GM18526 (cell line): ENCODE data around the gene FAM234A.

ENCODE experiments used
- POLR2A ChIP-seq: IDR thresholded peaks from 3 replicates; pipeline ENCODE4 v1.6.1; 2011; ENCODE audit not compliant: insufficient read length; ENCODE audit errors: extremely low read depth

Gene FAM234A

DNA sequence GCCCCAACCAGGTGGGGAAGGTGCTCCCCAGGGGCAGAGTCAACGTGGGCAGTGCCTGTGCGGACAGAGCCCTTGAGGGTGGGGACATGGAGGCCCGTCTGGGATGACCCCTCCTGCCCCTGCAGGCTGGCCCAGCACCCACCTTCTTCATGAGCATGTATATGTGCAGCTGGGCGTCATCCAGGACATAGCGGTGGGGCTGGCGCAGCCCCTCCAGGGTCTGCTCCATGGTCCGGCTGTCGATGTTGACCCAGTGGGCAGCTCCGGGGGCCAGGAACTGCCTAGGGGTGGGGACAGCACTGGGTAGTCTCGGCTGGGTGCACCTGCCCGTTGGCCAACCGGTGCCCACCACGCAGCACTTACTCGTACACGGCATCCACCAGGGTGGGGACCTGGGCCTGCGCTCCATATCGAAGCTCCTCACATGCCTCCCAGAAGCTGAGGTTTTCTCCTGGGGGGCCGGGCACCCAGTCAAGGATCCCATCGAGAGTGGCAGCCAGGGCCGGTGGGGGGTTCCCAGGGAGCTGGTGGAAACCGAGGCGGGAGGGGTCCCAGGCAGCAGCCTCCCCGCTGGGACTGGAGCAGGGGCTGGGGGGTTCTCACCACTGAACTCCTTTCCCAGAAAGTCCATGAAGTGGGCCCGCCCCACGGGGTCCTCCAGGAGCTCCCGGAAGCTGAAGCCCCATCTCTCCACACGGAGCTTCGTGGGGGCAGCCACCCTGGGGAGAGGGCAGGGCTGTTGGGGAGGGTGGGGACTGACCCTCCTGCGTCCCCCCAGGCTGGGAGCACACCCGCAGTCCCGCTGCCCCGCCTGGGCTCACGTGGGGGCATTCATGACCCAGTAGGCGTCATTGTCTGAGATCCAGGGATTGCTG is 36.0 kb downstream of the FAM234A start:
- no peak for TF ChIP-seq POLR2A

DNA sequence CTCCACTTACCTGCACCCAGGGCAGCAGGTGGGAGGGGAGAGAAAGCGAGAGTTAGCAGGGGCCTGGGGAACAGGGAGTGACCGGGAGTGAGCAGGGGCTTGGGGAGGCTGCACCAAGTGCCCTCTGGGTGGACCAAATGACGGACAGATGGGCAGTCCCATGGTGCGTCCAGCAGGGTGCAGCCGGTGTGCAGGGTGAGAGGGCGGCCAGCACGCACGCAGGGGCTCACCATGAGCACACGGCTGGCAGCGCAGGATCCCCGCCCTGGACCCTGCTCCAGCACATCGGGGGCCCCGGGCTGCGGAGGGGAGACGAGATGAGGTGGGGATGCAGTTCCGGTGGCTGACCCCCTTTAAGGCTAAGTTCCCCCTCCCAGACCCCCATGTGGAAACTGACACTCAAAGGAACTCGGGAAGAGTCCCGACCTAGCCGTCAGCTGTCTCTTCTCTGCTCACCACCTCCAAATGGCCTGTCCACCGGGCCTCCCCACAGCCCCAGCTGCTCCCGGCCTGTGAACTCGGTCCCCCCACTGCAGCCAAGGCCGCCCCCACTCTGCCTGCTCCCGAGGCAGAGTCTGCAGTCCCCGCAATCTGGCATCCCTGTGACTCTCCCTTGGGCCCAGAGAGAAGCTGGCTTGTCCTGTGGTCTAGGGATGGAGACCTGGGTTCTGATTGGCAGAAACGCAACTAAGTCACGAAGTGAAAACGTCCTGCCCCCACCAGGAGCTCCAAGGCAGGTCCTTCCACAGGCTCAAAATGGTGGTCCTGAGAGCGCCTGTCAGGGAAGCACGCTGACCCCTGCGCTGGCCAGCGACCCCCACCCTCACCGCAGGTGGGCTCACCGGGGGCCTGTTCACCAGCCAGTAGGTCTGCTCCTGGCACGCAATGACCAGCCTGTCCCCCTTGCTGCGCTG is 38.3 kb downstream of the FAM234A start:
- no peak for TF ChIP-seq POLR2A

DNA sequence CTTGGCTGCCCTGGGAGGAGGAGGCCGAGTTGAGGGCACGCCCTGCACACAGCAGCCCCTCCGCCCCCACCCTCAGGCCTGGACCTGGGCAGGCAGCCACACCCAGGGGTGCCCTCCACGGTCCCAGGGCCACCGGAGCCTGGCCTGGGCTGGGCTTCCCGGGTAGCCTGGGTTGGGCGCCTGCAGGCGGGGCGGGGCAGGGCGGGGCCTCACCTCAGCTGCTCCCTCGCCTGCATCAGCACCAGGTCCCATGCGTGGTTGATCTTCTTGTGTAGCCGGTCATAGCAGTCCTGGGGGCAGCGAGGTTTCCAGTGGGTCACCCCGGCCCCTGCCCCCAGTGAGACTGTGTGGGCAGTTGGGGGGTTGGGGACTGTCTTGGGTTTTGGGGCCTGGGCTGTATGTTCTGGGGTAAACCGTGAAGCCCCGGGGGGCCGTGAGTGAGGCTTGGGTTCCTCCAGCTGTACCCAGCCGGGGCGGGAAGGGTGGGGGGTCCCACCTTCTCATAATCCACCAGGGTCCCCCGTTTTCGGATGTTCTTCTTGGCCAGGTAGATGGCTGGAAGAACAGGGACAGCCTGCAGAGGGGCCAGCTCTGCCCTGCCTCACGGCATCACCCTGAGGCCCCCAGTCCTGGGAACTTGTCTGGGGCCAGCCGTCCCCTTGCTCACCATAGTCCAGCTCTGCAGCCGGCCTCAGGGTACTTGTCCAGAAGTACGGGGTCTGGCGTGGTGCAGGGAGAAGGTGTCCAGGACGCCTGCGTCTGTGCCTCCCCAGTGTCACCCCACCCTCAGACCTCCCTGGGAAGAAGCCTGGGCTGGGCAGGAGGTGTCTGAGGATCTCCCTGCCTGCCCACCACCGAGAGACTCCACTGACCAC is 39.2 kb downstream of the FAM234A start:
- TF ChIP-seq POLR2A: no peak

DNA sequence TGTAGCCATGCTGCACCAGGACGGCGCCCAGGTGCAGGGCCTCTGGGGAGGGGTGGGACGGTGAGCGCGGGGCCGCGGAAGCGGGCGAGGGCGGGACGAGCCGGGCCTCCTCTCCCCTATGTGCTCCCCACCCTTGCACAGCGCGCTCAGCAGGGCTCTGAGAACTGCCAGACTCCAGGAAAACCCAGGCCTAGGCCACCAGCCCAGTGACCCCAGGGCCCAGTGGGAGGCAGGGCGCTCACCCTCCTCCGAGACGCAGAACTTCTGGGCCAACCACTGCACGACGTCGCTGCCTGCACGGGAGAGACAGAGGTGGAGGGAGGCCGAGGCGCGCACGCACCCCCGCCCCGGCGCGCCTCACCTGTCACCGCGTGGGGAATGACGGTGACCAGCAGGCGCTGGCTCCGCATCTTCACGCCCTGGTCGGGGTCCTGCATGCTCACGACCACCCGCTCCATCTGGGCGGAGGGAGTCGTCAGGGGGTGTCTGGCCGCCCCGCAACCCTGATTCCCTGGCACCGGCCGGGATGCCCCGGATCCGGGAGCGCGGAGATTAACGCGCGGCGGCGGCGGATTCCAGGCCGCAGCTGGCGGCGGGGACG is 40.5 kb downstream of the FAM234A start:
- TF ChIP-seq POLR2A: no peak

DNA sequence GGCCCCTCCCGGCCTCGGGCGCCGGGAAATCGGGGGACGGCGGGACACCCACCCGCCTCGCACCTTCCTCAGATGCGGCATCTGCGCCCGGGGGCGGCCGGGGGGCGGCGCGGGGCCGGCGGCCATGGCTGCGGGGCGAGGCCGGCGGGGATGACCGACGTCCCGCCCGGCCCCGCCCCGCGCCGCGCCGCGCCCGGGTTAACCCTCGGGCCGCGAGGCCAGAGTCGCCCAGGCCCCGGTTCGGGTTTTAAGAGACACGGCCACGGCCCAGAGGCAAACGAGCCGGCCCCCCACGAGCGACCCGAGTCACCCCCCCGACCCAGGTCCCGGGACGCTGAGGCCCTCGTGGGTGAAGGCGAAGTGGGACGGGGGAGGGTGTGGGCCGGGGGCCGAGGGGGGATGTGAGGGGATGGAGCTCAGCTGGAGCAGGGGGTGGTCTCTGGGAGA is 41.2 kb downstream of the FAM234A start, which contains the start of gene RGS11:
Gene RGS11, minus strand, starts transcription at position 159 of the 447 bp plus-strand sequence. Its CDS starts 33 bp downstream, at position 126.
- TF ChIP-seq POLR2A: no peak

DNA sequence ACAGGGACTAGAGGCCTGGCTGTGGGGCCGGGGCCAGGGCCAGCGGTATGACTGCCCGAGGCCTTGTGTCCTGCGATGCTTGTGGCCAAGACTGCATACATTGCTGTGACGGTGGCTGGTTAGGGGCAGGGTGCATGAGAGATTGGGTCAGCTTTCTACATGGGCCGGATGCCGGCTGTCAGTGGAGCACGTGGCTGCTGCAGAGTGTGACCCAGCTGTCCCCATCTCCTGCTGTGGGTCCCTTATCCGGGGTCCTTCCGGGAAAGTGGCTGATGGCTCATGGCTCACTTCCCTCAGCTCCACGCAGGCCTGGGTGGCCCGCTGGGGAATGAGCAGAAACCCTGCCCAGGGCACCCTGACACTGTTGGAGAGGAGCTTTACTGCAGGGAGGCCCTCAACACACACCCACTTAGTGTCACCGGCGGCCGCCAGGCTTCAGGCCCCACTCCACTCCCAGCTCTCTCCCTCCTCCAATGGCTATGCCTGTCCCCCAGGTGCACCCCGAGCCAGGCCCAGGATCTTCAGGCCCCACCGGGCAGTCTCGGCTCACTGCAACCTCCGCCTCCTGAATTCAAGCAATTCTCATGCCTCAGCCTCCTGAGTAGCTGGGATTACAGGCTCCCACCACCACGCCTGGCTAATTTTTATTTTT is 41.9 kb downstream of the FAM234A start:
- no peak for TF ChIP-seq POLR2A

- no peak for TF ChIP-seq POLR2A
These were observed 44.3 kb downstream of the FAM234A start for GRCh38 chr16:278863-279366.

DNA sequence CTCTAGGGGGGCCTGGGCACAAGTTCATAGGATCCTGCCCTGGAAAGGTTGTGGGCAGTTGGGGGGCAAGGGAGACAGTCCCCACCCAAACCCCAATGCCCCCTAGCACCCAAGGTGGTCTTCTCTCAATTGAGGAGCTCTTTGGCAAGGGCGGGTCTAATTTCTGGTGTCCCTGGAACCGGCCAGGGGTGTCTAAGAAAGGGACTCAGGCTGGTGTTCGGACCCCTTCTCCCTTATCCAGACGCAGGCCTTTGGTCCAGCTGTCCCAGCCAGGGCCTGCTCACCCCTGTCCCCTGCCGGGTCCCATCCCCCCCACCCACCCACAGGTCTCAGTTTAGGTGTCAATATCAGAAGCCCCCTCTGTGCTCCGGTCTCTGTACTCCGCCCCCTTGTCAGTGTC is 44.9 kb downstream of the FAM234A start:
- TF ChIP-seq POLR2A: no peak

GRCh38 chr16:280005-280460 is 45.4 kb downstream of the FAM234A start:
- TF ChIP-seq POLR2A: no peak

- TF ChIP-seq POLR2A: no peak
These were observed 45.9 kb downstream of the FAM234A start, which contains the start of gene ARHGDIG for GRCh38 chr16:280552-280951. ARHGDIG (plus strand) TSS chr16:280591; CDS start chr16:280681, 90 bp downstream.

DNA sequence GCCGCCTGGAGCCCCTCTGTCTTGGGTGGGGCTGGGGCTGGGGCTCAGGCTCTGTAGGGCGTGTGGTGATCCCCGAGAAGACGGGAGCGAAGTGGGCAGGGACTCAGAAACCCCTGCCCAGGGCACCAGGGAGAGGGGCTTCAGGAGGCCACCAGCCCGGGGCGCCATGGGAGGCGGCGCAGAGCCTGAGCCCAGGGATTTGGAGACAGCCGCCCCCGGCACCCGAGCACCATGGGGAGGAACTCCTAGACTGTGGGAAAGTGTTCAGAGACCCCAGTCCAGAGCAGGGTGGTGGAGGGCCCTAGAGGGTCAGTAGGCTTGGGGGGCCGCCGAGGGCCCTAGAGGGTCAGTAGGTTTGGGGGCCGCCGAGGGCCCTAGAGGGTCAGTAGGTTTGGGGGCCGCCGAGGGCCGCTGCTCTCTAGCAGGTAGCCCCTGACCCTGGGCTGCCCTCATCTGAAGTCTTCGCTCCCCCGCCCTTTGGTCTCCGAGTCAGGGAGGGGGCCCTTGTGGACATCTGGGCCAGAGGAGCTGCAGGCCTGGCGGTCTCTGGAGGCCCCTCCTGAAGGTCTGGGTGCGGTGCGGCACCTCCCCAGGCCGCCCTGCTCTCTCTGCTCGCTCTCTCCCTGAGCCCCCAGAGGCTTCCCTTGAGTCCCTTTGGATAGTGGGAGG is 46.5 kb downstream of the FAM234A start:
- TF ChIP-seq POLR2A: no peak

GRCh38 chr16:281660-282255 is 47.1 kb downstream of the FAM234A start:
- no peak for TF ChIP-seq POLR2A

DNA sequence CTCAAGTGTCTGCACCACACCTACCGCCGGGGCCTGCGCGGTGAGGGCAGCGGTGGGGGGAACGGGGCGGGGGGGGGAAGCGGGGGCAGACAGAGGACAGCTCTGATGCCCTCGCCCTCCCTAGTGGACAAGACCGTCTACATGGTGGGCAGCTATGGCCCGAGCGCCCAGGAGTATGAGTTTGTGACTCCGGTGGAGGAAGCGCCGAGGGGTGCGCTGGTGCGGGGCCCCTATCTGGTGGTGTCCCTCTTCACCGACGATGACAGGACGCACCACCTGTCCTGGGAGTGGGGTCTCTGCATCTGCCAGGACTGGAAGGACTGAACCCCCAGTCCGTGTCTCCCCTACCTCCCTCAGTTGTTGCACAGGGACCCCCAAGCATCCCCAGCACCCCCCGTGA is 47.9 kb downstream of the FAM234A start:
- no peak for TF ChIP-seq POLR2A
